GM13976 (cell line): ENCODE measurements around the gene RBMS1.

ENCODE experiments used
- DNase-seq: peaks from one replicate; pipeline ENCODE4 v3.0.0; 2012; ENCODE audit warnings: low spot score
- in situ Hi-C: fragments of 300-500 bp; cut with MboI; formaldehyde crosslinking; loops from one replicate; pipeline ENCODE4 v1.12.0; 2022; ENCODE audit warnings: low sequenced_read_pairs, mixed read lengths, inconsistent platforms; ENCODE audit not compliant: unreplicated experiment
- TF ChIP-seq, protein P1 (sequence below): IDR thresholded peaks from 2 replicates; pipeline ENCODE4 v1.5.1; 2012; ENCODE audit warnings: borderline replicate concordance, mild to moderate bottlenecking; ENCODE audit not compliant: insufficient read depth; ENCODE audit errors: extremely low read depth, missing control alignments, control extremely low read depth

RBMS1 gene

DNA sequence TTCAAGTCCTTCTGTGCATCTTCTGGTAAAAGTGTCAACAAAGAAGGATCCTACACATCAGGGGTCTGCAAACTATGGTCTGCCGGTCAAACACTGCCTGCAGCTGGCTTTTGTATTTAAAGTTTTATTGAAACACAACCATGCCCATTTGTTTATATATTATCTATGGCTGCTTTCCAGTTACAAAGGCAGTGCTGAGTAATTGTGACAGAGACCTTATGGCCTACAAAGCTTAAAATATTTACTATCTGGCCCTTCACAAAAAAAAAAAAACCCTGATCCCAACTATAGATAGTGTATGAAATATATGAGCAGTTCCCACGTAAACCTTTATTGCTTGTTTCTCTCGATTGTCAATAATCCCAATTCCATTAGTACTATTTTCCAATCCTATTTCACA lies 101.4 kb downstream of the RBMS1 start:
- DNase-seq, result no peak
- TF ChIP-seq, protein P1, sequence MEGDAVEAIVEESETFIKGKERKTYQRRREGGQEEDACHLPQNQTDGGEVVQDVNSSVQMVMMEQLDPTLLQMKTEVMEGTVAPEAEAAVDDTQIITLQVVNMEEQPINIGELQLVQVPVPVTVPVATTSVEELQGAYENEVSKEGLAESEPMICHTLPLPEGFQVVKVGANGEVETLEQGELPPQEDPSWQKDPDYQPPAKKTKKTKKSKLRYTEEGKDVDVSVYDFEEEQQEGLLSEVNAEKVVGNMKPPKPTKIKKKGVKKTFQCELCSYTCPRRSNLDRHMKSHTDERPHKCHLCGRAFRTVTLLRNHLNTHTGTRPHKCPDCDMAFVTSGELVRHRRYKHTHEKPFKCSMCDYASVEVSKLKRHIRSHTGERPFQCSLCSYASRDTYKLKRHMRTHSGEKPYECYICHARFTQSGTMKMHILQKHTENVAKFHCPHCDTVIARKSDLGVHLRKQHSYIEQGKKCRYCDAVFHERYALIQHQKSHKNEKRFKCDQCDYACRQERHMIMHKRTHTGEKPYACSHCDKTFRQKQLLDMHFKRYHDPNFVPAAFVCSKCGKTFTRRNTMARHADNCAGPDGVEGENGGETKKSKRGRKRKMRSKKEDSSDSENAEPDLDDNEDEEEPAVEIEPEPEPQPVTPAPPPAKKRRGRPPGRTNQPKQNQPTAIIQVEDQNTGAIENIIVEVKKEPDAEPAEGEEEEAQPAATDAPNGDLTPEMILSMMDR, result no peak
- in situ Hi-C loops, result no loop called here

DNA sequence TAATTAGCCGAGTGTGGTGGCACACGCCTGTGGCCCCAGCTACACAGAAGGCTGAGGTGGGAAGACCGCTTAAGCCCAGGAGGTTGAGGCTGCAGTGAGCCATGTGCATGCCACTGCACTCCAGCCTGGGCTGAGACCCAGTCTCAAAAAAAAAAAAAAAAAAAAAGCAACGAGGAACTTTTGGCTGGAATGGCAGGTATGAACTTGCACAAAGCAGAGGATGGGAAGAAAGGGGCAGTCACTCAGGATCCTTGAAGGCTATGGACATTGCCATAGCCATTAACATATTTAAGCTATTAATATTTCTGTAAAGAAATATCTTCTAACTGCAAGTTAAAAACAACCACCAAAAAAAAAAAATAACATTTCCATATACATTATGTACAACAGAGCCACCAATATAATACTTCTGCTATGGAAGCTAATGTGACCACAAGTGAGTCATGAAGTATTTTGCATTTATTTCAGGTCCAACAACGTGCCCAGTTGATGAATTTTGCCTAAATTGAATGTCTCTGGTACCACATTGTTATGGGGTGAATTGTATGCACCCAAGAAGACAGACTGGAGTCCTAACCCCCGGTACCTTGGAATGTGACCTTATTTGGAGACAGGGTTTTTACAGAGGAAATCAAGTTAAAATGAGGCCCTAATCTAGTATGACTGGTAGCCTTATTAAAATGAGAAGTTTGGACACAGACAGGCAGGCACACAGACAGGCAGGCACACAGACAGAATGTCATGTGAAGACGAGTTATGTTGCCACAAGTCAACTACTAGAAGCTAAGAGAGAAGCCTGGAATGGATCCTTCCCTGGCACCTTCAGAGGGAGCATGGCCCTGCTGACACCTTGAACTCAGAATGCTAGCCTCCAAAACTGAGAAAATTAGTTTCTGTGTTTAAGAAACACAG lies 102.8 kb downstream of the RBMS1 start:
- in situ Hi-C loops, result no loop called here
- TF ChIP-seq, protein P1, result no peak

DNA sequence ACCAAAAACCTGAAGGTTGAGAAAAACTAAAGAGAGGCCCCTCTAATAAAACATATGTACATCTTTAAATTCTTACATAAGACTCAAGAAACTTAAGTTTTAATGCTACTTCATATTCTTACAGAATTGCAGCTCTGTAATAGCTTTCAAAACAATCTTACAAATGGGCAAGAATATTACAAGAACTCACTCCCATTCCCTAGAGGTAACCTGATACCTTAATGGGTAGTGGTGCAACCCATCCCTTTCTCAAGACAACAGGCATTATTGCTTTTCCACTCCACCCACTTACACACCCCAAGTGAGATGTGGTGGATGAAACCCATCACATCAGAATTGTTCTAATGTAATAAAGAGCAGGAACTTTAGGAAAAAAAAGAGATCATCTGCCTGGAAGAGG lies 103.7 kb downstream of the RBMS1 start:
- in situ Hi-C loops, result no loop called here
- TF ChIP-seq, protein P1, result no peak
- no peak for DNase-seq

More for the DNA sequence above, 102.8 kb downstream of the RBMS1 start:
- DNase-seq, result no peak

DNA sequence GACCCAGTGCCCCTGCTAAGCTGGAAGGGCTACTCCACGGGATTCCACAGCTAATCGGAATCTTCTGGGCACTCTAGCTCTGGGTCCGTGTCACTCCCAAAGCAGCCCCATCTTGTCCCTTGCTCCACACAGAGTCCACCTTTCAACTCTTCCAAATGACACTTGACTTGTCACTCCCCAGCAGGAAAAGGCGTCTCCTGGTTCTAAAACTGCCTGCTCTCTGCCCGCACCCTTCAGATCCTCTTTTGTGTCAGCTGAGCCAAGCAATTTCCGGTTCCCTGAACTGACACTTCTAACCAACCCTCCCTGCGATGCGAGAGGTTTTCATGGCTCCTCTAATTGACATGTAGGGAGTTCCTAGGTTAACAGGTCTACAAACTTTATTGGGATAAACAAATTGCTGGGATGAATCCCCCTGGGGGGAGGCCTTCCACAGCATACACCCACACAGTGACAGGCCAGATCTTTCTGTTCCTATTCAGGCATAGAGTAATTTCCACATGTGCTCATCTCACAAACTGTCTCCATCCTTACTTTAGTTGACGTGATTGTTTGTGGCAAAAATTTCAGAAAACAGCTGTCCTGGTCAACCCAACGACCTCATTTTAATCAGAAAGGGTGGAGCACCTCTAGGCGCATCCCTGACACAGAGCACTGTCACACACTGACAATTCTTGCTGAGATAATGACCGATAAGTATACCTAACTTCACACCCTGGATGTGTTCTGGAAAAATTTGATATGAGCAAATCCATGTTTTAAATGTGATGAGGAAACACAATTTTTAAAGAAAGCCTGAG lies 104.9 kb downstream of the RBMS1 start:
- DNase-seq, result no peak
- TF ChIP-seq, protein P1, result no peak
- in situ Hi-C loops, result no loop called here

DNA sequence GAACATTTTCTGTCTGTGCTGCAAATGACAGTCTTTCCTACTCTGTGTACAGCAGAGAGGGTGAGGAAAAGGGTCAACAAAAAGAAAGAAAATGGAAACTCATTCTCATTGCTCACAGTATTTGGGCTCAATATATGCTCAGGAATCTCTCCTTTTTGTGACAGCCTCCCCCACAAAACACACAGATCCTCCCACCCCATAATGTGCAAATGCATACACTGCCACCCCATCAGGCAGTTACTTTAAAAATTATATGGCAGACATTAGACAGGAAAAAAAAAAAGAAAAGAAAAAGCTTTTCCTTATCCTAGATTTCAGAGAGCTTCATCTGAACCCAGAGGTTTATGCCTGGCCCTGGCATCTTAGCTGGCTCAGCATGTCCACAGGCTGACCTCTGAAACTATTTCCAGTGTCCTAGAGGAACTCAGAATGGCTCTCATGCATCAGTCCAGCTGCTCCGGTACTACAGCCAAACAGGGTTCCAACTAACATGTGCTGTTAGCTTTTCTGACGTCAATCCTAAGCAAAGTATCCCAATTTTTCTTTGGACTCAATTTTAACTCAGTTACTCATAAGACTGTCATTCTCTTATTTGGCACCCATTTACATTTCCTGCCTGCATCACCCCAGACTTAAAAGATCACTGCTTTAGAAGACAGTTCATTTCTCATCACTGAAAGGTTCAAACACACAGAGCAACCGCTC lies 105.9 kb downstream of the RBMS1 start:
- TF ChIP-seq, protein P1, result no peak
- in situ Hi-C loops, result no loop called here
- no peak for DNase-seq

DNA sequence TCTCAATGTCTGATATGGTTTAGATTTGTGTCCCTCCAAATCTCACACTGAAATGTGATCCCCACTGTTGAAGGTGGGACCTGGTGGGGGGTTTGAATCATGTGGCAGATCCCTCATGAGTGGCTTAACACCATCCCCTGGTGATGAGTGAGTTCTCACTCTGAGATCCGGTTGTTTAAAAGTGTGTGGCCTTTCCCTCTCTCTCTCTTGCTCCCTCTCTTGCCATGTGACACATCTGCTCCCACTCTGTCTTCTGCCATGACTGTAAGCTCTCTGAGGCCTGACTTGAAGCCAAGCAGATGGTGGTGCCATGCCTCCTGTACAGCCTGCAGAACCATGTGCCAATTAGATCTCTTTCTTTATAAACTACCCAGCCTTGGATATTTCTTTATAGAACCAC lies 108.8 kb downstream of the RBMS1 start:
- in situ Hi-C loops, result no loop called here
- no peak for DNase-seq
- TF ChIP-seq, protein P1, result no peak
